Muscle layer of colon (tissue), 2 donors: ENCODE results near the gene EMILIN1.
"Not testable (repeated sequence)": the region's sequence is repeated elsewhere in the genome, so short reads cannot be mapped to it uniquely, and the experiment has no call there.

Experiments used
- H3K27ac ChIP-seq: one replicate; pipeline ENCODE4 v1.7.0; 2013; ENCODE audit warnings: low read depth, mild to moderate bottlenecking, low read length, moderate library complexity
- H3K27me3 ChIP-seq, 2 donors: one replicate each; pipeline ENCODE4 v1.7.0; 2013; ENCODE audit warnings: low read length in 2 of 2, mild to moderate bottlenecking in 2 of 2; ENCODE audit not compliant: insufficient read depth in 2 of 2, control insufficient read depth in 1 of 2
- H3K36me3 ChIP-seq: one replicate; pipeline ENCODE4 v1.7.0; 2013; ENCODE audit warnings: mild to moderate bottlenecking, low read length; ENCODE audit not compliant: insufficient read depth
- H3K4me1 ChIP-seq: one replicate; pipeline ENCODE4 v1.7.0; 2013; ENCODE audit warnings: mild to moderate bottlenecking, low read length; ENCODE audit not compliant: insufficient read depth
- H3K4me3 ChIP-seq, 2 donors: one replicate each; pipeline ENCODE4 v1.7.0; 2013; ENCODE audit warnings: low read length in 2 of 2, low read depth in 1 of 2, mild to moderate bottlenecking in 1 of 2, moderate library complexity in 1 of 2
- H3K9ac ChIP-seq: one replicate; pipeline ENCODE4 v1.7.0; 2013; ENCODE audit warnings: low read length
- H3K9me3 ChIP-seq: one replicate; pipeline ENCODE4 v1.7.0; 2013; ENCODE audit warnings: mild to moderate bottlenecking, low read length
- donor health status: abdominal sarcoma.
- donor health status: Adenocarcinoma of cecum.

Gene EMILIN1

DNA sequence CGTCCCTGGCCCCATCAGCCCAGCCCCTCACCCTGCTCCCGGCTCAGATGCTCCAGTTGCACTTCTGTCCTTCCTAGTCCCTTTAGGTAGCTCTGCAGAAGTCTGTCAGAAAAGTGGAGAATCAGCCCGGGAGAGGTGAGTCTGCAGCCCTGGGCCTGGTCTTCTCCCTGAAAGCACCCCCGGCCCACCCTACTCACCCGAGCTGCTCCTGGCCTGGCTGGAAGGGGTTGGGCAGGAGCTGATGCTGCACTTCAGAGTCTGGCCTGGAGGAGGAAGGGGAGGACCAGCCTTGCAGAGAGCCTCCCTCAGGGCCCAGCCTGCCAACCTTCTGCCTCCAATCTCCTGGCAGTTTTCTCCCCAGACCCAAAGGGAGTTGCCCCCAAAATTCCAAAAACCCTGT is 23.9 kb downstream of the EMILIN1 start:
- Histone ChIP-seq H3K27me3 (no peaks in the 10 kb centered on the region), H3K4me3 (no peak overlapping the region), H3K9me3 (no peaks in the 10 kb centered on the region), H3K36me3 (no peaks in the 10 kb centered on the region), H3K27ac (no peak overlapping the region), H3K4me1 (no peaks in the 10 kb centered on the region), H3K9ac (no peak overlapping the region)

DNA sequence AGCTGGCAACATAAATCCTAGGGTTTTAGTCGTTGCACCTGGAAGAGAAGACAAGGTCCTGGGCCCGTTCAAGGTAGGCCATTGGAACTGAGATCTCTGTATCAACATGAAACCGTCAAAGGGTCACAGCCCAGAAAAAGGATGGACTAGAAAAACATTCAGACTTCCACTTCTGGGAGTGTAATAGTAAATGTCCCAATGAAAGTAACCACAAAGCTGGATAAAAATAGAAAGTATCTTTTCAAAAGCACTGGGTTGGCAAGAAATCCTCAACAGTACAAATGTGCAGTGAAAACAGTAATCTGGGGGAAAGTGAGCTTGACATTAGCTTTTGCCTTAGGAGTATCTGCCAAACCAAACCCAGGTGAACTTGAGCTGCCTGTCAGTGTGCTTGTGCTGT is 27.6 kb downstream of the EMILIN1 start:
- Histone ChIP-seq H3K4me1 (no peaks in the 10 kb centered on the region), H3K36me3 (no peaks in the 10 kb centered on the region), H3K27ac (no peak overlapping the region), H3K27me3 (no peaks in the 10 kb centered on the region), H3K9me3 (no peaks in the 10 kb centered on the region), H3K4me3 (no peak overlapping the region), H3K9ac (no peak overlapping the region)

DNA sequence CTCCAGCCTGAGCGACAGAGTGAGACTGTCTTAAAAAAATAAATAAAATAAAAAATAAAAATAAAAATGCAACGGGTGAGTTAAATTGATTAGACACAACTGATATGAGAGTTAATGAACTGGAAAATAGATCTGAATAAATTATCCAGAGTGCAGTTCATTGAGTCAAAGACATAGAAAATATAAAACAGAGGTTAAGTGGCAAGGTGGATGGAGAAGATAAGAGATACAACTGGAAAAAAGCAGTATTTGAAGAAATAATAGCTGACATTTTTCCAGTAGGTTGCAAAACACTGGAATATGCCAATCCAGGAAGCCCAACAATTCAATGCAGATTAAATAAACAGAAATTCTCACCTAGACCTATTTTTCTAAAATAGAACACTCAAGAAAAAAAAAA is 29.8 kb downstream of the EMILIN1 start:
- Histone ChIP-seq H3K4me1 (no peaks in the 10 kb centered on the region), H3K9me3 (no peaks in the 10 kb centered on the region), H3K4me3 (no peak overlapping the region), H3K27ac (no peak overlapping the region), H3K36me3 (no peaks in the 10 kb centered on the region), H3K9ac (no peak overlapping the region), H3K27me3 (no peaks in the 10 kb centered on the region)

DNA sequence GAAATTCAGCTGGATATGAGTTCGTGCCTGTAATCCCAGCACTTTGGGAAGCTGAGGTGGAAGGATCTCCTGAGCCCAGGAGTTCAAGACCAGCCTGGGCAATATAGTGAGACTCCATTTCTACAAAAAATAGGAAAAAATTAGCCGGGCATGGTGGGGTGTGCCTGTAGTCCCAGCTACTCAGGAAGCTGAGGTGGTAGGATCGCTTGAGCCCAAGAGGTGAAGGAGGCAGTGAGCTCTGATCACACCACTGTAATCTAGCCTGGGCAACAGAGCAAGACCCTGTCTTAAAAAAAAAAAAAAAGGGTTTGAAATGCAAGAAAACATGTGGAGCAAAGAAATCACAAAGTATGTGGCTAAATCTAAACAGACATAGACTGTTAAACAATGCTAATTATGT is 30.7 kb downstream of the EMILIN1 start:
- no peak overlapping the region for H3K27ac ChIP-seq
- H3K27me3 ChIP-seq = no peaks in the 10 kb centered on the region
- no peaks in the 10 kb centered on the region for H3K9me3 ChIP-seq
- H3K4me3 ChIP-seq = no peak overlapping the region
- H3K9ac ChIP-seq = no peak overlapping the region
- no peaks in the 10 kb centered on the region for H3K36me3 ChIP-seq
- H3K4me1 ChIP-seq = no peaks in the 10 kb centered on the region

DNA sequence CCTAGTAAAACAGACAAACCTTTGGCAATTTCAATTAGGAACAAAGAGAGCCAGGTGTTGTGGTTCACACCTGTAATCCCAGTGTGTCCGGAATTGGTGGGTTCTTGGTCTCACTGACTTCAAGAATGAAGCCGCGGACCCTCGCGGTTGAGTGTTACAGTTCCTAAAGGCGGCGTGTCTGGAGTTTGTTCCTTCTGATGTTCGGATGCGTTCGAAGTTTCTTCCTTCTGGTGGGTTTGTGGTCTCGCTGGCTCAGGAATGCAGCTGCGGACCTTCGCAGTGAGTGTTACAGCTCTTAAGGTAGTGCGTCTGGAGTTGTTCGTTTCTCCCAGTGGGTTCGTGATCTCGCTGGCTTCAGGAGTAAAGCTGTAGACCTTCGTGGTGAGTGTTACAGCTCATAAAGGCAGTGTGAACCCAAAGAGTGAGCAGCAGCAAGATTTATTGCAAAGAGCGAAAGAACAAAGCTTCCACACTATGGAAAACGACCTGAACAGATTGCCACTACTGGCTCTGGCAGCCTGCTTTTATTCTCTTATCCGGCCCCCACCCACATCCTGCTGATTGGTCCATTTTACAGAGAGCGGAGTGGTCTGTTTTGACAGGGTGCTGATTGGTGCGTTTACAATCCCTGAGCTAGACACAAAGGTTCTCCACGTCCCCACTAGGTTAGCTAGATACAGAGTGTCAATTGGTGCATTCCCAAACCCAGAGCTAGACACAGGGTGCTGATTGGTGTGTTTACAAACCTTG is 32.4 kb downstream of the EMILIN1 start:
- not testable (repeated sequence) for H3K9me3 ChIP-seq, H3K27me3 ChIP-seq

DNA sequence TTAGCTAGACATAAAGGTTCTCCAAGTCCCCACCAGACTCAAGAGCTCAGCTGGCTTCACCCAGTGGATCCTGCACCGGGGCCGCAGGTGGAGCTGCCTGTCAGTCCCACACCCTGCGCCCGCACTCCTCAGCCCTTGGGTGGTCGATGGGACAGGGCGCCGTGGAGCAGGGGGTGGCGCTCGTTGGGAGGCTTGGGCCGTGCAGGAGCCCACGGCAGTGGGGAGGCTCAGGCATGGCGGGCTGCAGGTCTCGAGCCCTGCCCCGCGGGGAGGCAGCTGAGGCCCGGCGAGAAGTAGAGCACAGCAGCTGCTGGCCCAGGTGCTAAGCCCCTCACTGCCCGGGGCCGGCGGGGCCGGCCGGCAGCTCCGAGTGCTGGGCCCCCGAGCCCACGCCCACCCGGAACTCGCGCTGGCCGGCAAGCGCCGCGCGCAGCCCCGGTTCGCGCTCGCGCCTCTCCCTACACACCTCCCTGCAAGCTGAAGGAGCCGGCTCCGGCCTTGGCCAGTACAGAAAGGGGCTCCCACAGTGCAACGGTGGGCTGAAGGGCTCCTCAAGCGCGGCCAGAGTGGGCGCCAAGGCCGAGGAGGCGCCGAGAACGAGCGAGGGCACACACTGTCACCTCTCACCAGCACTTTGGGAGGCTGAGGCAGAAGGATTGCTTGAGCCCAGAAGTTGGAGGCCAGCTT is 33.1 kb downstream of the EMILIN1 start:
- not testable (repeated sequence) for H3K27me3 ChIP-seq, H3K4me3 ChIP-seq, H3K36me3 ChIP-seq, H3K27ac ChIP-seq, H3K9me3 ChIP-seq, H3K9ac ChIP-seq, H3K4me1 ChIP-seq

More for the DNA sequence above, 32.4 kb downstream of the EMILIN1 start:
- not testable (repeated sequence) for H3K36me3 ChIP-seq, H3K9ac ChIP-seq, H3K4me3 ChIP-seq, H3K4me1 ChIP-seq, H3K27ac ChIP-seq

DNA sequence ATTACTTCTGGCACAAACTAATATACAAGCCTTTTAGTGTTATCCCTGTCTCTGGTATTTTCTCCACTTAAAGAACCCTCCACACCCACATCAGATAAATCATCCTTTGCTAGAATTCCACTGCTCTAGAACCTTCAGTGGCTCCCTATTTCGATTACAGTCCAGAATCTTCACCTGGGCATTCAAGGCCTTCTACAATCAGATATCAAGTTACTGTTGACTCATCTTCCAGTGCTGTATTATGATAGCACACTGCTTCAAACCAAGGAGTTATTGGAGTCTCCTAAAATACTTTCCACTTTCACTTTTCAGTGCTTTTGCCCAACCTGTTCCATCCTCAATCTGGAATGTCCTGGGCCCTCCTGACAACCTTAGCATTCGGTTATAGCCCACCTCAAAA is 37.1 kb downstream of the EMILIN1 start:
- no peak overlapping the region for H3K4me3 ChIP-seq
- peaks cover 6% of the 10 kb centered on the region for H3K4me1 ChIP-seq
- H3K9ac ChIP-seq = no peak overlapping the region
- H3K36me3 ChIP-seq = no peaks in the 10 kb centered on the region
- H3K9me3 ChIP-seq = no peaks in the 10 kb centered on the region
- H3K27ac ChIP-seq = no peak overlapping the region
- H3K27me3 ChIP-seq = peaks cover 8 to 13% of the 10 kb centered on the region in 2 donors

DNA sequence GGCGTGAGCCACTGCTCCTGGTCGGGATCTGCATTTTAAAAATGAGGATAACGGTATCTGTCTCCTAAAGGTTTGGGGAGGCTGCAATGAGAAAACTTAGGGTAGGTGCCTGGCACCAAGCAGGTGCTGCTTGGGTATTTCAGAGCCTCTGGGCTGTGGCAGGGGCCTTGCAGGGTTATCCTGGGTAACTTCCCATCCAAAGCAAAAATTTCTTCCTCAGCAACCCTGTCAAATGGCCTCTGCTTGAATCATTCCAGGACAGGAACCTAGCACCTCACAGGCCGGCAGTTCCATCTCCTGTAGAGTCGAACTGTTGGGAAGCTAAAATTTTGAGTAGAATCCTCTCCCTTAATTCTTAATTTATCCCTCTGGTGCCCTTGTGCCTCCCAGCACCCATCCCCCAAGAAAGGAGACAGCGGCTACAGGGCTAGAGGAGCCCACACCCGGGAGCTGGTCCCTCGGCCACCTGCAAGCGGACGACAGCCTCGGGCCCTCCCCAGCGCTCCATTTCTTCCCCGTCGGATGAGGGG is 39.6 kb downstream of the EMILIN1 start:
- no peak overlapping the region for H3K9ac ChIP-seq
- no peaks in the 10 kb centered on the region for H3K36me3 ChIP-seq
- H3K4me1 ChIP-seq = peaks cover 10% of the 10 kb centered on the region
- peaks cover 8 to 13% of the 10 kb centered on the region in 2 donors for H3K27me3 ChIP-seq
- no peak overlapping the region for H3K27ac ChIP-seq
- H3K4me3 ChIP-seq = peak overlapping the region in 1 of 2 donors; percentile 7
- H3K9me3 ChIP-seq = no peaks in the 10 kb centered on the region

DNA sequence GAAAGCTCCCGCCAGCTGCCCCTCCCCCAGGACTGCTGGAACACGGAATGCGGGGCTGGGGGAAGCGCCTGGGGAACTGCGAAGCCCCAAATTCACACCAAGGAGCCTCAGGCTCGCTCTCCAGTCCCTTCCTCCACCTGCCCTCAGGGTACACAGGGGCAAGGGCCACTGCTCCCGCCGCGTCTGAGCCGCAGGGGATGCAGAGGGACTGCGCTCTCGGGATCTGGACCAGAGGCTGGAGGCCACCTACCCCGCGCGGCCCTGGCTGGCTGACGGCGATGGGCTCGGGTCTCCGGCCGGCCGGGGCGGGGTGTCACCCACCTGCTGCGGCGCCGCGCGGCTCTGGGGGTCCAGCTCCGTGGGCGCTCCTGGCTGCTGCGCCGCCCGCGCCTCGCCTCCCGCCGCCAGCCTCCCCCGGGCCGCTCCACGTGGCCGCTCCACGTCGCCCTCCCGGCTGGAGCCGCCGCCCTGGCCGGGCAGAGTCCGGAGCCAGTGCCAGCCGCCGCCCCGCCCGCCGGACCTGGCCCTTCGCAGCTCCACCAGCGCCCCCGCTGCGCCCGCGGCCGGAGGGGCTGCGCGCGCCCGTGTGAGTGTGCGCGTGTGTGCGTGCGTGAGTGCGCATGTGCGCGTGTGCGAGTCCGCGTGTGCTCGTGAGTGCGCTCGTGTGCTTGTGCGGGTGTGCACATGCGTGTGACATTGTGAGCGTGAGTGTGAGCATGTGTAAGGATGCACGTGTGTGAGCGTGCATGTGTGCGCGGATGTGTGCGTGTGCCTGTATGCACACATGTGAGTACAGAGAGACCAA is 40.3 kb downstream of the EMILIN1 start, which contains the start of gene CGREF1:
CGREF1 (minus strand) TSS at position 604 of the 805 bp plus-strand sequence. CDS start 14,762 bp downstream, outside the sequence.
- peaks cover 8 to 13% of the 10 kb centered on the region in 2 donors for H3K27me3 ChIP-seq
- H3K9ac ChIP-seq = no peak within 1 kb of the TSS

DNA sequence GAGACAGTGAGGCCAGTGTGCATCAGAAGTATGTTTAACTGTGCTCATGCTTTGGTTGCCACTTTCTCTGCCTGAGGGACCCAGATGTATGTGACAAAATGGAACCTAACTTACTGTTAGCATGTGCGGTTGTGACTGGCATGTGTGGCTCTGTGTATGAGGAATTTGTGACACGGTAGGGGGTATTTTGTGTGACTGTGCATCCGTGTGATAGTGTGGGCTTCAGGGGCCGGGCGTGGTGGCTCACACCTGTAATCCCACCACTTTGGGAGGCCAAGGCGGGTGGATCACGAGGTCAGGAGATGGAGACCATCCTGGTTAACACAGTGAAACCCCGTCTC is 40.9 kb downstream of the EMILIN1 start:
- H3K4me3 ChIP-seq = peak overlapping the region in 1 of 2 donors; percentile 42
- not testable (repeated sequence) for H3K9me3 ChIP-seq, H3K27ac ChIP-seq, H3K9ac ChIP-seq, H3K36me3 ChIP-seq
- H3K4me1 ChIP-seq = peaks cover 17% of the 10 kb centered on the region
- H3K27me3 ChIP-seq = peaks cover 8 to 13% of the 10 kb centered on the region in 2 donors

More for the DNA sequence above, 40.3 kb downstream of the EMILIN1 start, which contains the start of gene CGREF1:
- peaks cover 13% of the 10 kb centered on the region for H3K4me1 ChIP-seq
- H3K4me3 ChIP-seq = peak within 1 kb of the TSS; percentile 7 to 42
- H3K9me3 ChIP-seq = no peaks in the 10 kb centered on the region
- H3K36me3 ChIP-seq = no peaks in the 10 kb centered on the region
- no peak within 1 kb of the TSS for H3K27ac ChIP-seq

DNA sequence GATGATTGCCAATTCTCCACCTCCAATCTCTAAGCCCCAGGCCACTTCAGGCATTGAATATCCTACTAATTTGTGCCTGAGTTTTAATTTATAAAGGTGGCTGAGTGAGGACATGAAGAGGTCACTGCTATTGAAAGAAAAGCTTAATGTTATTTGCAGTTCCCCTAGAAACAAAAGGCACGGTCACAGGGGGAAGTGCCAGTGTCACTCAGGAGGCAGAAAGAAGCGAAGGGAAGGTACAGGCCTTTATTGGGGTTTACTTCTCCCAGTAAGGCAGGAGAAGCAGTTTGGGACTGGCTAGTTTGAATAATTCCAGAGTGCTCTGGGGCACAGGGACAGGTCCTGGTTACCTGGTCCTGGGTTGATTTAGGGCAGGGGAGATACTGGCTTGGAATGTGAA is 43.5 kb downstream of the EMILIN1 start:
- Histone ChIP-seq H3K4me1 (peaks cover 17% of the 10 kb centered on the region), H3K9me3 (no peaks in the 10 kb centered on the region), H3K36me3 (no peaks in the 10 kb centered on the region), H3K27me3 (peaks cover 7 to 13% of the 10 kb centered on the region in 2 donors), H3K4me3 (no peak overlapping the region), H3K9ac (no peak overlapping the region), H3K27ac (no peak overlapping the region)
